Activated CD4-positive, alpha-beta memory T cell treated with anti-CD3 and anti-CD28 coated beads for 36 hours (primary cell): Measurements from ENCODE around the gene PNRC2. TPM values are rescaled to one million over a fixed set of nuclear protein-coding genes. Genes with fewer than 3 reads are reported as not detected.

ENCODE experiments used
- CTCF ChIA-PET: fragments of 350-600 bp; sonication (Branson Sonifier 250); formaldehyde crosslinking; loops from one replicate; lab custom pipeline; 2021; ENCODE audit warnings: antibody characterized with exemption, inconsistent platforms; lab: Charles Lee
- POLR2A ChIA-PET: fragments of 350-600 bp; sonication (Branson Sonifier 250); formaldehyde crosslinking; loops from one replicate; lab custom pipeline; 2021; ENCODE audit warnings: antibody characterized with exemption; lab: Charles Lee
- DNase-seq: peaks from one replicate; pipeline ENCODE4 v3.0.0-alpha.2; 2020
- H3K27ac Mint-ChIP-seq: one replicate; pipeline ENCODE4 v1.8.0; 2021; ENCODE audit warnings: mixed read lengths
- H3K27me3 Mint-ChIP-seq: one replicate; pipeline ENCODE4 v1.8.0; 2021; ENCODE audit warnings: mixed read lengths
- H3K36me3 Mint-ChIP-seq: one replicate; pipeline ENCODE4 v1.8.0; 2021; ENCODE audit warnings: mixed read lengths
- H3K4me1 Mint-ChIP-seq: one replicate; pipeline ENCODE4 v1.8.0; 2021; ENCODE audit warnings: low read depth, mixed read lengths
- H3K4me3 Mint-ChIP-seq: one replicate; pipeline ENCODE4 v1.8.0; 2021; ENCODE audit warnings: mild to moderate bottlenecking, mixed read lengths
- H3K9me3 Mint-ChIP-seq: one replicate; pipeline ENCODE4 v1.8.0; 2021; ENCODE audit warnings: mixed read lengths
- intact Hi-C: fragments of 100-400 bp; cut with micrococcal nuclease; formaldehyde crosslinking; loops from one replicate; pipeline ENCODE4 v1.15.1; 2023
- total RNA-seq, 2 experiments: library from RNA; stranded (reverse); gene quantifications; one replicate each; pipeline ENCODE4 v1.2.3, GENCODE V29; 2021

The PNRC2 gene
- total RNA-seq, 2 experiments from 2014 or later, result 116 to 120 TPM

- Mint-ChIP-seq H3K27ac (no peak overlapping the region), H3K4me3 (no peak overlapping the region), H3K9me3 (no peaks in the 10 kb centered on the region), H3K36me3 (no peaks in the 10 kb centered on the region), H3K27me3 (no peaks in the 10 kb centered on the region), H3K4me1 (no peaks in the 10 kb centered on the region)
- CTCF ChIA-PET, result interaction anchor here (0.7 kb wide), 1 partner anchor 155 kb away, joined by 4 read pairs; no protein-coding TSS in a partner anchor
- POLR2A ChIA-PET, result no interaction called here
- no peak for DNase-seq
- intact Hi-C loops, result no loop called here
Measured at GRCh38 chr1:23923592-23924499, 35.8 kb upstream of the PNRC2 start.

GRCh38 chr1:23924601-23925000 is 35.0 kb upstream of the PNRC2 start:
- intact Hi-C loops, result no loop called here
- ChIA-PET POLR2A (no interaction called here), CTCF (no interaction called here)
- Mint-ChIP-seq H3K27ac (no peak overlapping the region), H3K9me3 (no peaks in the 10 kb centered on the region), H3K4me1 (no peaks in the 10 kb centered on the region), H3K36me3 (no peaks in the 10 kb centered on the region), H3K4me3 (no peak overlapping the region), H3K27me3 (peaks cover 3% of the 10 kb centered on the region)
- no peak for DNase-seq

- Mint-ChIP-seq H3K27ac (no peak overlapping the region), H3K4me3 (no peak overlapping the region), H3K36me3 (no peaks in the 10 kb centered on the region), H3K9me3 (no peaks in the 10 kb centered on the region), H3K27me3 (peaks cover 3% of the 10 kb centered on the region), H3K4me1 (no peaks in the 10 kb centered on the region)
- no peak for DNase-seq
- ChIA-PET POLR2A (no interaction called here), CTCF (interaction anchor here (0.7 kb wide), 1 partner anchor 381 kb away, joined by 6 read pairs; no protein-coding TSS in a partner anchor)
- intact Hi-C loops, result no loop called here
Measured at GRCh38 chr1:23925279-23925678, 34.3 kb upstream of the PNRC2 start.

GRCh38 chr1:23927097-23927496 is 32.5 kb upstream of the PNRC2 start:
- Mint-ChIP-seq H3K27ac (no peak overlapping the region), H3K4me1 (no peaks in the 10 kb centered on the region), H3K27me3 (peaks cover 3% of the 10 kb centered on the region), H3K4me3 (no peak overlapping the region), H3K36me3 (no peaks in the 10 kb centered on the region), H3K9me3 (no peaks in the 10 kb centered on the region)
- ChIA-PET POLR2A (no interaction called here), CTCF (no interaction called here)
- intact Hi-C loops, result no loop called here
- DNase-seq, result no peak

- no peak for DNase-seq
- Mint-ChIP-seq H3K4me1 (no peaks in the 10 kb centered on the region), H3K27ac (no peak overlapping the region), H3K27me3 (peaks cover 3% of the 10 kb centered on the region), H3K4me3 (no peak overlapping the region), H3K36me3 (no peaks in the 10 kb centered on the region), H3K9me3 (no peaks in the 10 kb centered on the region)
- CTCF ChIA-PET, result interaction anchor here (0.7 to 1.2 kb wide), 2 partner anchors 11 to 15 kb away, joined by 3 read pairs; no protein-coding TSS in a partner anchor
- intact Hi-C loops, result no loop called here
- POLR2A ChIA-PET, result no interaction called here
Measured at GRCh38 chr1:23928789-23929188, 30.8 kb upstream of the PNRC2 start.

GRCh38 chr1:23930270-23930669 is 29.4 kb upstream of the PNRC2 start:
- Mint-ChIP-seq H3K27me3 (peaks cover 3% of the 10 kb centered on the region), H3K4me3 (no peak overlapping the region), H3K9me3 (no peaks in the 10 kb centered on the region), H3K27ac (no peak overlapping the region), H3K4me1 (no peaks in the 10 kb centered on the region), H3K36me3 (no peaks in the 10 kb centered on the region)
- intact Hi-C loops, result no loop called here
- ChIA-PET CTCF (no interaction called here), POLR2A (interaction anchor here (0.7 kb wide), 1 partner anchor 20 kb away, joined by 4 read pairs; no protein-coding TSS in a partner anchor)
- DNase-seq, result no peak

- POLR2A ChIA-PET, result no interaction called here
- H3K4me1 Mint-ChIP-seq, result no peaks in the 10 kb centered on the region
- no peak for DNase-seq
- H3K27me3 Mint-ChIP-seq, result peaks cover 3% of the 10 kb centered on the region
- no peaks in the 10 kb centered on the region for H3K36me3 Mint-ChIP-seq
- no peak overlapping the region for H3K4me3 Mint-ChIP-seq
- intact Hi-C loops, result no loop called here
- no peaks in the 10 kb centered on the region for H3K9me3 Mint-ChIP-seq
- CTCF ChIA-PET, result no interaction called here
- H3K27ac Mint-ChIP-seq, result no peak overlapping the region
Measured at GRCh38 chr1:23930861-23931490, 28.7 kb upstream of the PNRC2 start.

GRCh38 chr1:23931491-23931880 is 28.1 kb upstream of the PNRC2 start:
- POLR2A ChIA-PET, result no interaction called here
- H3K27ac Mint-ChIP-seq, result no peak overlapping the region
- DNase-seq, result no peak
- peaks cover 3% of the 10 kb centered on the region for H3K27me3 Mint-ChIP-seq
- no peaks in the 10 kb centered on the region for H3K9me3 Mint-ChIP-seq
- no peak overlapping the region for H3K4me3 Mint-ChIP-seq
- H3K36me3 Mint-ChIP-seq, result no peaks in the 10 kb centered on the region
- intact Hi-C loops, result no loop called here
- H3K4me1 Mint-ChIP-seq, result no peaks in the 10 kb centered on the region
- CTCF ChIA-PET, result no interaction called here

GRCh38 chr1:23936481-23937176 is 23.0 kb upstream of the PNRC2 start:
- POLR2A ChIA-PET, result no interaction called here
- no peaks in the 10 kb centered on the region for H3K36me3 Mint-ChIP-seq
- H3K27me3 Mint-ChIP-seq, result no peaks in the 10 kb centered on the region
- no peak for DNase-seq
- no peaks in the 10 kb centered on the region for H3K4me1 Mint-ChIP-seq
- CTCF ChIA-PET, result interaction anchor here (0.8 kb wide), 1 partner anchor 165 kb away, joined by 3 read pairs; no protein-coding TSS in a partner anchor
- intact Hi-C loops, result no loop called here
- H3K27ac Mint-ChIP-seq, result no peak overlapping the region
- no peaks in the 10 kb centered on the region for H3K9me3 Mint-ChIP-seq
- no peak overlapping the region for H3K4me3 Mint-ChIP-seq

GRCh38 chr1:23947366-23947765 is 12.3 kb upstream of the PNRC2 start:
- Mint-ChIP-seq H3K4me3 (no peak overlapping the region), H3K27me3 (peaks cover 1% of the 10 kb centered on the region), H3K9me3 (peaks cover 13% of the 10 kb centered on the region), H3K36me3 (no peaks in the 10 kb centered on the region), H3K4me1 (no peaks in the 10 kb centered on the region), H3K27ac (no peak overlapping the region)
- intact Hi-C loops, result no loop called here
- POLR2A ChIA-PET, result no interaction called here
- CTCF ChIA-PET, result interaction anchor here (1.2 to 2.5 kb wide), 2 partner anchors 10 to 137 kb away, joined by 4 to 12 read pairs; no protein-coding TSS in a partner anchor
- DNase-seq, result no peak

GRCh38 chr1:23953020-23953419 is 6.6 kb upstream of the PNRC2 start:
- H3K9me3 Mint-ChIP-seq, result no peaks in the 10 kb centered on the region
- H3K4me3 Mint-ChIP-seq, result no peak overlapping the region
- H3K36me3 Mint-ChIP-seq, result no peaks in the 10 kb centered on the region
- ChIA-PET POLR2A (no interaction called here), CTCF (no interaction called here)
- peaks cover 1% of the 10 kb centered on the region for H3K27me3 Mint-ChIP-seq
- no peak for DNase-seq
- intact Hi-C loops, result loop anchor here (10.0 kb wide), 1 partner anchor 462 kb away; the partner anchor contains the start of genes NIPAL3 and STPG1
- H3K27ac Mint-ChIP-seq, result no peak overlapping the region
- H3K4me1 Mint-ChIP-seq, result peaks cover 23% of the 10 kb centered on the region
